ENCODE results near the gene CMSS1. TPM values are rescaled to one million over a fixed set of nuclear protein-coding genes. Genes with fewer than 3 reads are reported as not detected.
A peak's percentile ranks its signal among the peaks of the same experiment; 100 is the strongest.

CMSS1 gene
- total and polyA plus RNA-seq, 9 donors = 14.5 to 54.0 (median 24.9) TPM

GRCh38 chr3:100097919-100098783 lies 280.5 kb downstream of the CMSS1 start:
- Histone ChIP-seq H3K27me3 (no peaks in the 10 kb centered on the region), H3K27ac (peak overlapping the region in 1 of 2 donors; percentile 67), H3K4me3 (no peak overlapping the region), H3K9me3 (no peaks in the 10 kb centered on the region), H3K4me1 (ENCODE audit: insufficient read depth) (peaks cover 9% of the 10 kb centered on the region), H3K36me3 (no peaks in the 10 kb centered on the region)
- DNase-seq = peak in 3 of 5 donors; percentile 32 to 45 (median 33)
- 32 to 43% (median 35%) methylated on average over 6 of the region's 6 CpGs for WGBS, 3 donors
- intact Hi-C loops (cut with DNase I) = no loop called here
- TF ChIP-seq EP300 (IDR thresholded peaks at IDR 0.05) (no peak), POLR2A (IDR thresholded peaks at IDR 0.05) (no peak), CTCF (IDR thresholded peaks at IDR 0.05) (no peak)

GRCh38 chr3:100098784-100099070 lies 281.1 kb downstream of the CMSS1 start:
- TF ChIP-seq EP300 (IDR thresholded peaks at IDR 0.05) = no peak
- TF ChIP-seq CTCF (IDR thresholded peaks at IDR 0.05) = no peak
- no peak for TF ChIP-seq POLR2A (IDR thresholded peaks at IDR 0.05)
- no peaks in the 10 kb centered on the region for H3K9me3 ChIP-seq
- peak overlapping the region in 1 of 2 donors; percentile 67 for H3K27ac ChIP-seq
- H3K36me3 ChIP-seq = no peaks in the 10 kb centered on the region
- H3K4me3 ChIP-seq = no peak overlapping the region
- H3K4me1 ChIP-seq (ENCODE audit: insufficient read depth) = peaks cover 10% of the 10 kb centered on the region
- H3K27me3 ChIP-seq = no peaks in the 10 kb centered on the region
- DNase-seq = no peak
- intact Hi-C loops (cut with DNase I) = no loop called here

- Histone ChIP-seq H3K27ac (peak overlapping the region in 1 of 2 donors; percentile 67), H3K4me3 (no peak overlapping the region), H3K36me3 (no peaks in the 10 kb centered on the region), H3K27me3 (no peaks in the 10 kb centered on the region), H3K9me3 (no peaks in the 10 kb centered on the region), H3K4me1 (ENCODE audit: insufficient read depth) (peaks cover 17% of the 10 kb centered on the region)
- no peak for DNase-seq
- intact Hi-C loops (cut with DNase I) = no loop called here
- no peak for TF ChIP-seq CTCF (IDR thresholded peaks at IDR 0.05)
- TF ChIP-seq POLR2A (IDR thresholded peaks at IDR 0.05) = no peak
- TF ChIP-seq EP300 (IDR thresholded peaks at IDR 0.05) = no peak
- 53 to 70% (median 57%) methylated on average over 2 of the region's 2 CpGs for WGBS, 3 donors
Observed at GRCh38 chr3:100099621-100100020, 282.0 kb downstream of the CMSS1 start.

- no peaks in the 10 kb centered on the region for H3K27me3 ChIP-seq
- no peak overlapping the region for H3K4me3 ChIP-seq
- intact Hi-C loops (cut with DNase I) = no loop called here
- no peaks in the 10 kb centered on the region for H3K36me3 ChIP-seq
- peaks cover 18% of the 10 kb centered on the region for H3K4me1 ChIP-seq (ENCODE audit: insufficient read depth)
- 53 to 76% (median 70%) methylated on average over 2 of the region's 2 CpGs for WGBS, 3 donors
- no peak for TF ChIP-seq EP300 (IDR thresholded peaks at IDR 0.05)
- no peaks in the 10 kb centered on the region for H3K9me3 ChIP-seq
- DNase-seq = no peak
- H3K27ac ChIP-seq = no peak overlapping the region
Observed at GRCh38 chr3:100100425-100100824, 282.8 kb downstream of the CMSS1 start.

GRCh38 chr3:100102757-100103156 lies 285.1 kb downstream of the CMSS1 start:
- Histone ChIP-seq H3K4me1 (ENCODE audit: insufficient read depth) (peaks cover 21% of the 10 kb centered on the region), H3K27ac (no peak overlapping the region), H3K9me3 (no peaks in the 10 kb centered on the region), H3K27me3 (no peaks in the 10 kb centered on the region), H3K36me3 (no peaks in the 10 kb centered on the region), H3K4me3 (no peak overlapping the region)
- WGBS, 3 donors = 85 to 96% (median 94%) methylated on average over 1 of the region's 1 CpG
- intact Hi-C loops (cut with DNase I) = no loop called here
- DNase-seq = no peak
- no peak for TF ChIP-seq POLR2A (IDR thresholded peaks at IDR 0.05)
- TF ChIP-seq EP300 (IDR thresholded peaks at IDR 0.05) = no peak
- TF ChIP-seq CTCF (IDR thresholded peaks at IDR 0.05) = no peak
